HG03139 (cell line): Measurements from ENCODE around the gene PTDSS2.

Source experiments
- ATAC-seq: cut with Tn5 transposase; IDR thresholded peaks from one replicate; pipeline ENCODE4 v1.9.1; 2021; ENCODE audit not compliant: unreplicated experiment

The PTDSS2 gene

GRCh38 chr11:489610-490185 is 39.6 kb downstream of the PTDSS2 start:
- no peak for ATAC-seq

DNA sequence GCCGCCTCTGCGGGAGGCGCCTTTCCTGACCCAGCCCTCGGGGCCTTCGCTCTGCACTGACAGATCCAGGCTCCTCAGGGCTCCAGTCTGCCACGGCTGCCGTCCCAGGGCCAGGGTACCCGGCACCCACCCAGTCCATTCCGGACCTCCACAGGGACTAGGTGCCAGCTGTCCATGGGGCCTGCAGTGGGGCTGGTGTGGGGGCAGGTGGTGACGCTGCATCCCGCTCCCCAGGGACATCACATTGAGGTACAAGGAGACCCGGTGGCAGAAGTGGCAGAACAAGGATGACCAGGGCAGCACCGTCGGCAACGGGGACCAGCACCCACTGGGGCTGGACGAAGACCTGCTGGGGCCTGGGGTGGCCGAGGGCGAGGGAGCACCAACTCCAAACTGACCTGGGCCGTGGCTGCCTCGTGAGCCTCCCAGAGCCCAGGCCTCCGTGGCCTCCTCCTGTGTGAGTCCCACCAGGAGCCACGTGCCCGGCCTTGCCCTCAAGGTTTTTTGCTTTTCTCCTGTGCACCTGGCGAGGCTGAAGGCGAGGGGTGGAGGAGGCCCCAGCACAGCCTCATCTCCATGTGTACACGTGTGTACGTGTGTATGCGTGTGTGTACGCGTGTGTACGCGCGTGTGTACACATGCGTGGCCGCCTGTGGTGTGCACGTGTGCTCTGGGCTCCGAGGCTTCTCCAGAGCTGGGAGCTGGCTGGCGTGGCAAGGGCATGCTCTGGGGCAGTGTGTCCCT is 40.3 kb downstream of the PTDSS2 start:
- no peak for ATAC-seq

DNA sequence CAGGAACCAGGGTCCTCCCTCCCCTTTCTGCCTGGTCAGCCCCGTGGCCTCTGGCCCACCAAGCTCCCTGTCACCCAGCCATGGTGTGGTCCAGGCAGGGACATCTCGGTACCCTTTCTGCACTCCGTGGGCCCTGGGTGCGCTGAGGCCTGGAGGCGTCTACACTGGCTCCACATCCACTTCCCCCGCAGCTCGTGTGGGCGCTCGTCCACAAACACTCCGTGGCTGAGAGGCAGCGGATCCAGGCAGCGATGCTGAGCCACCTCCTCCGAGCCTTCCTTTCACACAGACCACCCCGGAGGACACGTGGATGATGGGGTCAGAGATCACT is 40.8 kb downstream of the PTDSS2 start:
- no peak for ATAC-seq

DNA sequence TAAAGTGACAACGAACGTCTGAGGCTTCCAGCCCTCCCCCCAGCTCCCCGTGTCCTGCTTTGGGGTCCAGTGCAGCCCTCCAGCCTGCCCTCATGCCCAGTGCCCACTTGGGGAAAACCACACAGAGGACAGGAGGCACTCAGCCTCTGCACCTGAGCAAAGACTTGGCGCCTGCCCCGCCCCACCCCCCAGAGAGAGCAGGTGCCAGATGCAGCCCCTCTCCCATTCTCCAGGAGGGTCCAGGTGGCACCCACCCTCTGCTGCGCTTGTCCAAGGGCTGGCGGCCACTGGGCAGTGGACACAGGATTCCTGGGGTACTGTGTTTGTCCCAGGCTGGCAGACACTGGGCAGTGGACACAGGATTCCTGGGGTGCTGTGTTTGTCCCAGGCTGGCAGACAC is 41.3 kb downstream of the PTDSS2 start:
- no peak for ATAC-seq

GRCh38 chr11:492427-493226 is 42.5 kb downstream of the PTDSS2 start:
- no peak for ATAC-seq

- ATAC-seq, result no peak
These were observed 44.9 kb downstream of the PTDSS2 start for GRCh38 chr11:494761-495536.

DNA sequence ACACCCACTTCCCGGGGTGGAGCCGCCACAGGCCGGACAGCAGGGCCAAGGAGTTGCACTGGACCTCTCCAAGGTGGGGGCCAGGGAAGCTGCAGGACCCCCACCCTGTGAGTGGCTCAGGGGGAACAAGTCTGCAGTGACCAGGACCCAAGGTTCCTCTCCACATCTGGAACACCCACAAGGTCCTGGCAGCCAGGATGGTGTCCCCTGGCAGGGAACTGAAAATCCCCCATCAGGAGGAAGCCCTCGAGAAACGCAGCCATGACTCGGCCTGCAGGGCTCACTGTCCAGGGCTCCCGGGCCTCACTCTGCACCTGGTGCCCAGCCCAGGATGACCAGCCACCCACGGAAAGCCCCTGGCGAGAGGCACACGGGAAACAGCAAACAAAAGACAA is 45.5 kb downstream of the PTDSS2 start:
- no peak for ATAC-seq

GRCh38 chr11:496834-497564 is 46.9 kb downstream of the PTDSS2 start:
- ATAC-seq, result no peak

DNA sequence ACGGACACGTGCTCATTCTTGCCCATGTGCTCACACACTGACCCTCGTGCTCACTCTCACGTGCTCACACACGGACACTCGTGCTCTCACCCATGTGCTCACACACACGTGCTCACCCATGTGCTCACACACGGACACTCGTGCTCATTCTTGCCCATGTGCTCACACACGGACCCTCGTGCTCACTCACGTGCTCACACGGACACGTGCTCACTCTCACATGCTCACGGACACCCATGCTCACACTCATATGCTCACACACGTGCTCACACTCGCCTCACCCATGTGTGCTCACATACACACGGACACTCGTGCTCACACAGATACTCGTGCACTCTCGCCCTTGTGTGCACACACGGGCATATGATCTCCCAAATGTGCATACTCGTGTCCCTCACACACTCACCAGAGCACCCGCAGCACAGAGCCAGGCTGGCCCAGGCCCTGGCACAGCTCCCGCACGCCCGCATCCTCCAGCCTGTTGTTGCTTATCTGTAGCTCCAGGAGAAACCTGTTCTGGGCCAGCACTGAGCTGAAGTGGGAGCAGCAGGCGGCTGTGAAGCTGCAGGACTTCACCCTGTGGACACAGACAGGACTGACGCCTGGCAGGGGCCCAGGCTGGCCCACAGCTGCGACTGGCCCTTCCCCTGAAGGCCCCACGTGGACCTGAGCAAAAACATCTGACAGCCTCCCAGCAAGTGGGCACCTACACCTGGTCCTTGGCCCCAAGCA is 47.7 kb downstream of the PTDSS2 start:
- no peak for ATAC-seq

- no peak for ATAC-seq
These were observed 48.5 kb downstream of the PTDSS2 start for GRCh38 chr11:498297-499181.

- no peak for ATAC-seq
These were observed 49.4 kb downstream of the PTDSS2 start for GRCh38 chr11:499201-500076.

- no peak for ATAC-seq
These were observed 51.1 kb downstream of the PTDSS2 start for GRCh38 chr11:501001-501682.

- ATAC-seq, result no peak
These were observed 51.7 kb downstream of the PTDSS2 start for GRCh38 chr11:501683-502287.

DNA sequence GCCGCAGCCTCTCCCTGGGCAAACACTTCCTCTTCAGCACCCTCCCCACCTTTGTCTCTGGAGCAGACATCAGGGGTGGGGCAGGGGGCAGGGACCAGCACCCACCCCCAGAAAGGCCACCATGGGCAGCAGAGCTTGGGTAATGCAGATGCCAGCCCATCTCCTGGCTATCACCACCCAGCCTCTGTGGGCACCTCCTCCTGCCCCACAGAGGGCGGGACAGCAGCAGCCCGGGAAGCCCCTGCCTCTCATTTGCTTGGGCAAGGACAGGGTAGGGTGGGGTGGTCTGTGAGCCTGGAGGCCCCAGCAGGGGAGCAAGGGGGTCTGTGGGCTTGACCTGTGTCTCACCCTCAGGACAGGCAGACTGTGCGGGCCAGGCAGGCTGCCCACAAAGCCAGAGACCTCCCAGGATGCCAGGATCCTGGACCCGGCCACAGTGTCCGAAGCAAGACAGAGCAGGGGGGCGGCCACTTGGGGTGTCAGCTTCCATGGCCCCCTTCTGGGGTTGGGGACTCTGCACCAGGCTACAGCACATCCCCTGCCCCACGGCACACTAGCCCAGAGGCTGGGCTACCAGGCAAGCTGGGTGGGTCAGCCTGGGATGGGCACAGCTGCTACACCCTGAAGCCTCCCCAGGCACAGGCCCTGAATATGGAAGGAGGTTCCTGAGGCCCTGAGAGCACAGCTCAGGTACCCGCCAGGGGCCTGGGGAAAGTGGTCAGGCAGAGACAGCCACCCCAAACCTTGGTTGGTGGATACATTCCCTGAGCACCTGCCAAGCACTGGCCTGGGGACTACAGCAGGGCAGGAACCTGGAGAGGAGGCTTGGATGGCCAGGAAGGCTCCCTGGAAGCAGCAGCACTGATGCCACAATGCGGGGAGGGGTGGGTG is 52.5 kb downstream of the PTDSS2 start:
- no peak for ATAC-seq

- no peak for ATAC-seq
These were observed 53.3 kb downstream of the PTDSS2 start for GRCh38 chr11:503179-503981.
